BLaER1 treated with 17β-estradiol and CSF1 and Interleukin-3, amounts not matched to agents 10 nM and 100 nM (cell line): ENCODE data around the gene TMEM214.

Experiments used
- H3K27ac ChIP-seq, 11 experiments: shearing (Covaris generic); formaldehyde crosslinking; 2 replicates each; pipeline ENCODE4 v1.8.1; 2022
- H3K27me3 ChIP-seq, 11 experiments: shearing (Covaris generic); formaldehyde crosslinking; 2 replicates each; pipeline ENCODE4 v1.8.1; 2022
- H3K36me3 ChIP-seq, 11 experiments: shearing (Covaris generic); formaldehyde crosslinking; 2 replicates each; pipeline ENCODE4 v1.8.1; 2022
- H3K4me1 ChIP-seq, 10 experiments: shearing (Covaris generic); formaldehyde crosslinking; 2 replicates each; pipeline ENCODE4 v1.8.1; 2022
- H3K4me2 ChIP-seq, 11 experiments: shearing (Covaris generic); formaldehyde crosslinking; 2 replicates each; pipeline ENCODE4 v1.8.1; 2022
- H3K4me3 ChIP-seq, 10 experiments: shearing (Covaris generic); formaldehyde crosslinking; 2 replicates each; pipeline ENCODE4 v1.8.1; 2022
- H3K9ac ChIP-seq, 11 experiments: shearing (Covaris generic); formaldehyde crosslinking; 2 replicates each; pipeline ENCODE4 v1.8.1; 2022
- H3K9me3 ChIP-seq, 11 experiments: shearing (Covaris generic); formaldehyde crosslinking; replicated peaks in 1 of 11; 2 replicates each; pipeline ENCODE4 v1.8.1; 2022
- H4K20me1 ChIP-seq, 11 experiments: shearing (Covaris generic); formaldehyde crosslinking; 2 replicates each; pipeline ENCODE4 v1.8.1; 2022
- Cebpa-rat ChIP-seq, 11 experiments: shearing (Covaris generic); IDR thresholded peaks; 2 replicates each; pipeline ENCODE4 v1.8.1; 2022

Gene TMEM214

GRCh38 chr2:27050996-27051901 is 18.5 kb downstream of the TMEM214 start, which contains the start of gene AGBL5:
TSS of gene AGBL5 (plus strand) at chr2:27051668. CDS start at chr2:27052959, 1,291 bp downstream.
- Histone ChIP-seq H4K20me1 (no peaks in the 10 kb centered on the region; a peak in 1 of 22 replicates), H3K4me1 (peaks cover 23 to 28% (median 26%) of the 10 kb centered on the region in 10 experiments), H3K4me3 (peak within 1 kb of the TSS; percentile 69 to 86 (median 76)), H3K9me3 (no peaks in the 10 kb centered on the region), H3K27ac (peak within 1 kb of the TSS; percentile 37 to 88 (median 82); a peak in 21 of 22 replicates), H3K27me3 (no peaks in the 10 kb centered on the region), H3K36me3 (peaks cover 21 to 35% (median 30%) of the 10 kb centered on the region in 11 experiments), H3K9ac (peak within 1 kb of the TSS; percentile 67 to 86 (median 81)), H3K4me2 (peak within 1 kb of the TSS; percentile 94 to 98 (median 98))
- no peak for TF ChIP-seq Cebpa-rat (IDR thresholded peaks at IDR 0.05)

DNA sequence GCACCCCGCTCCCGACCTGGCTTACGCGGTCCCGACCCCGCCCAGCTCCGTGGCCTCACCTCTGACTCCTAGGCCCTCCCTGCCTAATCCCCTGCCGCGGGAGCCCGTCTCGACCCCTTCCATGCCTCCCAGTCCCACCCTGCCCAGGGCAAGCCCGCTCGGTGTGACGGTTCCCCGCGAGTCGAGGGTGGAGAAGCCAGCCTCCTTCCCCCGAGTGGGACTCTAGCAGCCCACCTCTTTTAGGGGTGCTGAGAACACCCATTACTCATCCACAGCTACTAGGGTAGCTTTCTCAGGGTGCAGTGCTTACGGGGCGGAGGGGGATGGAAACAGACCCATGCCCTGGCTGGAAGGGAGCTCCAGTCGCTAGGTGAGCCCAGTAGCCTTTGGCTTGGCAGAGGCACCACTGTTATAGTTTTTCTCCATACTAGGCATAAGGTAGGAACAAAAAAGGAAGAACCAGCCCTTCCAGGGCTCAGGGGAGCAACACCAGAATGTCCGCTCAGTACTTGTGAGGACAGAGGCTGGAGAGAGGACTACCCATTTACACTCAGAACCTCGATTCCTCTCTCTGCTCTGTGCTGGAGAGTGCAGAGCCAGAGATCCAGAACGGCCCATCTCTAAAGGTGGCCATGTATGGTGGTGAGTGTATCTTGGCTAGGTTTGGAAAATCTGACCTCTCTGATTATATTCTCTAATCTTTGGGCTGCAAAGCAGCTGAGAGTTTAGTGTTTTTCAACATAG is 19.3 kb downstream of the TMEM214 start:
- peak overlapping the region in 10 of 11 experiments; percentile 58 to 88 (median 82); a peak in 18 of 22 replicates for H3K27ac ChIP-seq
- H3K4me3 ChIP-seq, result peak overlapping the region; percentile 69 to 86 (median 76)
- H3K4me1 ChIP-seq, result peaks cover 23 to 28% (median 26%) of the 10 kb centered on the region in 10 experiments
- H4K20me1 ChIP-seq, result no peaks in the 10 kb centered on the region; a peak in 1 of 22 replicates
- peaks cover 29 to 43% (median 38%) of the 10 kb centered on the region in 11 experiments for H3K36me3 ChIP-seq
- H3K9me3 ChIP-seq, result no peaks in the 10 kb centered on the region
- H3K4me2 ChIP-seq, result peak overlapping the region; percentile 92 to 98 (median 97)
- H3K27me3 ChIP-seq, result no peaks in the 10 kb centered on the region
- TF ChIP-seq Cebpa-rat (IDR thresholded peaks at IDR 0.05), result no peak
- peak overlapping the region; percentile 67 to 86 (median 81) for H3K9ac ChIP-seq

- Histone ChIP-seq H3K36me3 (peaks cover 35 to 56% (median 50%) of the 10 kb centered on the region in 11 experiments), H3K9ac (0 out of 22 replicates have a peak overlapping the region, but pooled peaks of 1 of the 11 experiments have one; percentile 5), H3K27me3 (no peaks in the 10 kb centered on the region), H3K4me1 (peaks cover 23 to 28% (median 26%) of the 10 kb centered on the region in 10 experiments), H3K4me2 (no peak overlapping the region), H3K4me3 (no peak overlapping the region), H4K20me1 (peaks cover 0 to 2% (median 0%) of the 10 kb centered on the region in 11 experiments; a peak in 2 of 22 replicates), H3K27ac (no peak overlapping the region), H3K9me3 (no peaks in the 10 kb centered on the region)
- TF ChIP-seq Cebpa-rat (IDR thresholded peaks at IDR 0.05), result no peak
Observed at GRCh38 chr2:27053321-27053720, 20.6 kb downstream of the TMEM214 start.

GRCh38 chr2:27053776-27054175 is 21.0 kb downstream of the TMEM214 start:
- Histone ChIP-seq H3K27ac (no peak overlapping the region), H4K20me1 (peaks cover 0 to 5% (median 0%) of the 10 kb centered on the region in 11 experiments; a peak in 2 of 22 replicates), H3K9me3 (no peaks in the 10 kb centered on the region), H3K36me3 (peaks cover 38 to 60% (median 55%) of the 10 kb centered on the region in 11 experiments), H3K9ac (0 out of 22 replicates have a peak overlapping the region, but pooled peaks of 1 of the 11 experiments have one; percentile 5), H3K27me3 (no peaks in the 10 kb centered on the region), H3K4me3 (no peak overlapping the region), H3K4me2 (no peak overlapping the region), H3K4me1 (peaks cover 21 to 25% (median 23%) of the 10 kb centered on the region in 10 experiments)
- no peak for TF ChIP-seq Cebpa-rat (IDR thresholded peaks at IDR 0.05)

GRCh38 chr2:27054721-27055120 is 22.0 kb downstream of the TMEM214 start:
- H4K20me1 ChIP-seq, result peaks cover 0 to 10% (median 0%) of the 10 kb centered on the region in 11 experiments; a peak in 5 of 22 replicates
- no peaks in the 10 kb centered on the region for H3K27me3 ChIP-seq
- no peak overlapping the region for H3K27ac ChIP-seq
- H3K4me1 ChIP-seq, result peaks cover 11 to 16% (median 14%) of the 10 kb centered on the region in 10 experiments; a peak in 19 of 20 replicates
- H3K9me3 ChIP-seq, result no peaks in the 10 kb centered on the region
- peak overlapping the region in 2 of 11 experiments; percentile 20 to 27; a peak in 1 of 22 replicates for H3K9ac ChIP-seq
- no peak for TF ChIP-seq Cebpa-rat (IDR thresholded peaks at IDR 0.05)
- peaks cover 47 to 70% (median 64%) of the 10 kb centered on the region in 11 experiments for H3K36me3 ChIP-seq
- H3K4me2 ChIP-seq, result no peak overlapping the region
- H3K4me3 ChIP-seq, result no peak overlapping the region

- Histone ChIP-seq H3K9ac (no peak overlapping the region), H3K4me1 (peaks cover 6 to 18% (median 9%) of the 10 kb centered on the region in 10 experiments; a peak in 18 of 20 replicates), H3K9me3 (no peaks in the 10 kb centered on the region), H4K20me1 (peaks cover 0 to 16% (median 5%) of the 10 kb centered on the region in 11 experiments; a peak in 9 of 22 replicates), H3K4me3 (no peak overlapping the region), H3K27me3 (no peaks in the 10 kb centered on the region), H3K27ac (no peak overlapping the region), H3K36me3 (peaks cover 49 to 92% (median 83%) of the 10 kb centered on the region in 11 experiments), H3K4me2 (no peak overlapping the region)
- no peak for TF ChIP-seq Cebpa-rat (IDR thresholded peaks at IDR 0.05)
Observed at GRCh38 chr2:27057184-27057583, 24.4 kb downstream of the TMEM214 start.

- Histone ChIP-seq H3K27ac (no peak overlapping the region), H3K4me1 (peaks cover 0 to 17% (median 0%) of the 10 kb centered on the region in 10 experiments; a peak in 4 of 20 replicates), H3K4me3 (no peak overlapping the region), H3K4me2 (no peak overlapping the region), H3K36me3 (peaks cover 57 to 99% (median 89%) of the 10 kb centered on the region in 11 experiments), H3K9me3 (no peaks in the 10 kb centered on the region), H4K20me1 (peaks cover 0 to 24% (median 8%) of the 10 kb centered on the region in 11 experiments; a peak in 9 of 22 replicates), H3K9ac (no peak overlapping the region), H3K27me3 (no peaks in the 10 kb centered on the region)
- no peak for TF ChIP-seq Cebpa-rat (IDR thresholded peaks at IDR 0.05)
Observed at GRCh38 chr2:27058210-27058609, 25.4 kb downstream of the TMEM214 start.

GRCh38 chr2:27059141-27059820 is 26.5 kb downstream of the TMEM214 start:
- H3K9ac ChIP-seq, result no peak overlapping the region
- peaks cover 0 to 32% (median 8%) of the 10 kb centered on the region in 11 experiments; a peak in 11 of 22 replicates for H4K20me1 ChIP-seq
- no peaks in the 10 kb centered on the region for H3K9me3 ChIP-seq
- H3K4me3 ChIP-seq, result no peak overlapping the region
- no peaks in the 10 kb centered on the region for H3K27me3 ChIP-seq
- no peak for TF ChIP-seq Cebpa-rat (IDR thresholded peaks at IDR 0.05)
- H3K4me1 ChIP-seq, result peaks cover 0 to 18% (median 0%) of the 10 kb centered on the region in 10 experiments; a peak in 4 of 20 replicates
- H3K4me2 ChIP-seq, result no peak overlapping the region
- no peak overlapping the region for H3K27ac ChIP-seq
- H3K36me3 ChIP-seq, result peaks cover 56 to 97% (median 88%) of the 10 kb centered on the region in 11 experiments
